GM21529 (cell line): ENCODE data around the gene FGF22.
"Not testable (repeated sequence)": the region's sequence is repeated elsewhere in the genome, so short reads cannot be mapped to it uniquely, and the experiment has no call there.

Source experiments
- ATAC-seq: cut with Tn5 transposase; IDR thresholded peaks from one replicate; pipeline ENCODE4 v1.9.1; 2021; ENCODE audit not compliant: unreplicated experiment

FGF22 gene

GRCh38 chr19:658059-658839 lies 18.6 kb downstream of the FGF22 start:
- no peak for ATAC-seq

GRCh38 chr19:658916-659839 lies 19.5 kb downstream of the FGF22 start:
- ATAC-seq: no peak

- ATAC-seq: no peak
These were observed 21.2 kb downstream of the FGF22 start for GRCh38 chr19:660793-661426.

- no peak for ATAC-seq
These were observed 21.9 kb downstream of the FGF22 start for GRCh38 chr19:661427-662196.

GRCh38 chr19:662207-662961 lies 22.7 kb downstream of the FGF22 start:
- peak; percentile 6 for ATAC-seq

- peak; percentile 54 for ATAC-seq
These were observed 23.4 kb downstream of the FGF22 start, which contains the start of gene RNF126 for GRCh38 chr19:662962-663681. Gene RNF126, minus strand, starts transcription at chr19:663214. Its CDS starts 93 bp downstream, at chr19:663121.

- no peak for ATAC-seq
These were observed 24.0 kb downstream of the FGF22 start for GRCh38 chr19:663682-664117.

GRCh38 chr19:664913-665443 lies 25.3 kb downstream of the FGF22 start:
- no peak for ATAC-seq

GRCh38 chr19:666985-667573 lies 27.4 kb downstream of the FGF22 start:
- ATAC-seq: not testable (repeated sequence)

- ATAC-seq: not testable (repeated sequence)
These were observed 29.2 kb downstream of the FGF22 start for GRCh38 chr19:668675-669434.

- no peak for ATAC-seq
These were observed 31.0 kb downstream of the FGF22 start for GRCh38 chr19:670609-671075.

- ATAC-seq: no peak
These were observed 34.8 kb downstream of the FGF22 start for GRCh38 chr19:674282-675151.

GRCh38 chr19:676007-676338 lies 36.3 kb downstream of the FGF22 start:
- ATAC-seq: no peak

- ATAC-seq: no peak
These were observed 36.8 kb downstream of the FGF22 start, which contains the start of gene FSTL3 for GRCh38 chr19:676339-677105. Gene FSTL3, plus strand, starts transcription at chr19:676392. Its CDS starts 32 bp downstream, at chr19:676424.

GRCh38 chr19:677201-677600 lies 37.5 kb downstream of the FGF22 start:
- no peak for ATAC-seq
